Ishikawa (cell line): ENCODE data around the gene CHN1.

Source experiments
- CEBPB ChIP-seq: IDR thresholded peaks from 2 replicates; pipeline ENCODE4 v1.6.1; 2012
- CREB1 ChIP-seq: IDR thresholded peaks from 2 replicates; pipeline ENCODE4 v1.6.1; 2012; ENCODE audit warnings: low read depth
- EGR1 ChIP-seq: IDR thresholded peaks from 2 replicates; pipeline ENCODE4 v1.6.1; 2012
- EP300 ChIP-seq: IDR thresholded peaks from 2 replicates; pipeline ENCODE4 v1.6.1; 2012; ENCODE audit warnings: borderline replicate concordance
- FOXM1 ChIP-seq: IDR thresholded peaks from 2 replicates; pipeline ENCODE4 v1.6.1; 2012; ENCODE audit warnings: low read depth, borderline replicate concordance
- MAX ChIP-seq: IDR thresholded peaks from 2 replicates; pipeline ENCODE4 v1.6.1; 2012
- NFIC ChIP-seq: IDR thresholded peaks from 2 replicates; pipeline ENCODE4 v1.6.1; 2012
- REST ChIP-seq: IDR thresholded peaks from 2 replicates; pipeline ENCODE4 v1.6.1; 2012; ENCODE audit warnings: low read depth, mild to moderate bottlenecking
- TAF1 ChIP-seq: IDR thresholded peaks from 2 replicates; pipeline ENCODE4 v1.6.1; 2012; ENCODE audit warnings: low read depth, mild to moderate bottlenecking
- TCF12 ChIP-seq: IDR thresholded peaks from 2 replicates; pipeline ENCODE4 v1.6.1; 2012; ENCODE audit warnings: low read depth
- TEAD4 ChIP-seq: IDR thresholded peaks from 2 replicates; pipeline ENCODE4 v1.6.1; 2012
- USF1 ChIP-seq: IDR thresholded peaks from 2 replicates; pipeline ENCODE4 v1.6.1; 2012
- YY1 ChIP-seq: IDR thresholded peaks from 2 replicates; pipeline ENCODE4 v1.6.1; 2012; ENCODE audit warnings: low read depth
- ZBTB7A ChIP-seq: IDR thresholded peaks from 2 replicates; pipeline ENCODE4 v1.6.1; 2012; ENCODE audit warnings: low read depth

Gene CHN1

GRCh38 chr2:174791746-174792280, 213.4 kb downstream of the CHN1 start:
- TF ChIP-seq REST = no peak
- TF ChIP-seq MAX = no peak
- TF ChIP-seq YY1 = no peak
- no peak for TF ChIP-seq ZBTB7A
- no peak for TF ChIP-seq CREB1

GRCh38 chr2:174791020-174791419, 214.2 kb downstream of the CHN1 start:
- TF ChIP-seq CEBPB = no peak

GRCh38 chr2:174789001-174789400, 216.2 kb downstream of the CHN1 start:
- no peak for TF ChIP-seq REST

GRCh38 chr2:174788291-174788929, 216.8 kb downstream of the CHN1 start:
- 0 out of 2 replicates have a peak, but pooled peaks have one; percentile 48 for TF ChIP-seq EGR1
- TF ChIP-seq CREB1 = no peak
- no peak for TF ChIP-seq EP300

- TF ChIP-seq ZBTB7A (no peak), TEAD4 (no peak), EP300 (no peak), CEBPB (no peak), REST (no peak), MAX (no peak), NFIC (no peak), USF1 (no peak), YY1 (no peak), TCF12 (no peak), FOXM1 (no peak), CREB1 (no peak)
Observed at GRCh38 chr2:174787487-174788205, 217.5 kb downstream of the CHN1 start.

GRCh38 chr2:174786066-174786725, 219.0 kb downstream of the CHN1 start:
- no peak for TF ChIP-seq FOXM1
- no peak for TF ChIP-seq REST
- no peak for TF ChIP-seq EP300
- no peak for TF ChIP-seq TAF1
- no peak for TF ChIP-seq MAX
- no peak for TF ChIP-seq CREB1
